ENCODE data around the gene HERC6.
"Not testable (repeated sequence)": the region's sequence is repeated elsewhere in the genome, so short reads cannot be mapped to it uniquely, and the experiment has no call there.

Gene HERC6

DNA sequence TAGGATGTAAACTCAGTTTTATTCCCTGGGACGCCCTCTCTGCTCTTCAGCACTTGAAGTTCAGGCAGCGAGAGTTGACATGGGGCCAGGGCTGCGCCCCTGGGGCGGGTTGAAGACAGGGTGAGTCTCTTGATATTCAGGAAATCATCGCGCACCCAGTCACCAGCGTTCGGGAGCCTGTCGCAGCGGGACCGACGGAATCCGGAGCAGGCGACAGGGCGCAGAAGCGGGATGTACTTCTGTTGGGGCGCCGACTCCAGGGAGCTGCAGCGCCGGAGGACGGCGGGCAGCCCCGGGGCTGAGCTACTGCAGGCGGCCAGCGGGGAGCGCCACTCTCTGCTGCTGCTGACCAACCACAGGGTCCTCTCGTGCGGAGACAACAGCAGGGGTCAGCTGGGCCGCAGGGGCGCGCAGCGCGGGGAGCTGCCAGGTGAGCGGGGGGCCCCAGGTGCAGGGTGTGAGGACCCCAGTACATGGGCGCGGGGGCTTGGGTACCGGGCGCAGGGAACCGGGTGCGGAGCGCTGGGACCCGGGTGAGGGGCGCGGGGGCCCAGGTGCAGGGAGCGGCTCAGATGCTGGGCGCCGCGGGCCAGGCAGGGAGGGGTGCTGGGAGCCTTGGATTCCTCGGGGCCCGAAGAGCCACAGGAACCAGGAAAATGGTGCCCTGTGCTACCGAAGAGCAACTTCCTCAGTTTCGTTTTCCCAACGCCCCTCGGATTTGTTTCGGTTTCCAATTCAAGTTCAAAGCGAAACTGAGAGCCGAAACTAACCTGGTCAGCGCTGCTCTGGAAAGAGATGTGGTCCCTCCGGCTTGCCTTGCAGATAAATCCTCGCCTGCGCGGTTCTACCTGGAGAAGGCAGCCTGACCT is at the start of gene HERC6:
HERC6 (plus strand) TSS at position 162 of the 869 bp plus-strand sequence; CDS start at position 232, 70 bp downstream.
- DNase-seq = peak; percentile 82

DNA sequence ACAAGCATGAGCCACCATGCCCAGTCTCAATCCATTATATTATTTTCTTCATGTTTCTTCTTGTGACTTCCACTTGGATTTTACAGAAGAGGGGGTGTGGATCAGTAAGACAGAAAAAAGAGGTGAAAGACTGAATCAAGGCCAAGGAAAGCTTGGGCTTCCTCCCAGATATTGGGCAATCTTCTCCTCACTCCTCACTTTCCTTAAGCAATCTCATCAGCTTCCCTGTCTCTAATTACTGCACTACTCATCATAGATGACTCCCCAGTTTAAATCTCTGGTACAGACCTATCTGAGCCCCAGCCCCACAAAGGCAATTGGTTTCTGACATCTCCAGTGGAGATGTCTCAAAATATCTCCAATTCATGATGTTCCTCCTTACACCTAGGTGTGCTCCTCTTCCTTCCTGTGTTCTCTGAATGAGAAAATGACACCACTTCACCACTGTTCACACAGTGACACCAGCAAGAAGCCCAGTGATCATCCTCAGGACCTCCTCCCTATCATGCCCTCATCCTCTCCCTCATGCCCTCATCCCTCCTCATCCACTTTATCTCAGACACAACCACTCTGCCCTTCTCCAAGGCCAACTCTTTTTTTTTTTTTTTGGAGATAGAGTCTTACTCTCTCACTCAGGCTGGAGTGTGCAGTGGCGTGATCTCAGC is 44.8 kb upstream of the HERC6 start:
- peak; percentile 2 for DNase-seq

DNA sequence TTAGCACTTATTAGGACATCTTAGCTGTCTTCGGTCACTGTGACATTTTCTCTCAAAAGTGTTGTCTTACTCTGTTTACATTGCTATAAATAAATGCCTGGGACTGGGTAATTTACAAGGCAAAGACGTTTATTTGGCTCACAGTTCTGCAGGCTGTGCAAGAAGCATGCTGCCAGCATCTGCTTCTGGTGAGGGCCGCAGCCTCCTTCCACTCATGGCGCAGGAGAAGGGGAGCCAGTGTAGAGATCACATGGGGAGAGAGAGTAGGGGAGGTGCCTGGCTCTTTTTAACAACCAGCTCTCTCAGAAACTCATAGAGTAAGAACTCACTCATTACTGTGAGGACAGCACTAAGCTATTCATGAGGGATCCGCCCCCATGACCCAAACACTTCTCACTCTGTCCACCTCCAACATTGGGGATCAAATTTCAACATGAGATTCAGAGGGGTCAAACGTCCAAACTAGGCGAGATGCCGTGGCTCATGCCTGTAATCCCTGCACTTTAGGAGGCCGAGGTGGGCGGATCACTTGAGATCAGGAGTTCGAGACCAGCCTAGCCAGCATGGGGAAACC is 43.5 kb upstream of the HERC6 start:
- no peak for DNase-seq

DNA sequence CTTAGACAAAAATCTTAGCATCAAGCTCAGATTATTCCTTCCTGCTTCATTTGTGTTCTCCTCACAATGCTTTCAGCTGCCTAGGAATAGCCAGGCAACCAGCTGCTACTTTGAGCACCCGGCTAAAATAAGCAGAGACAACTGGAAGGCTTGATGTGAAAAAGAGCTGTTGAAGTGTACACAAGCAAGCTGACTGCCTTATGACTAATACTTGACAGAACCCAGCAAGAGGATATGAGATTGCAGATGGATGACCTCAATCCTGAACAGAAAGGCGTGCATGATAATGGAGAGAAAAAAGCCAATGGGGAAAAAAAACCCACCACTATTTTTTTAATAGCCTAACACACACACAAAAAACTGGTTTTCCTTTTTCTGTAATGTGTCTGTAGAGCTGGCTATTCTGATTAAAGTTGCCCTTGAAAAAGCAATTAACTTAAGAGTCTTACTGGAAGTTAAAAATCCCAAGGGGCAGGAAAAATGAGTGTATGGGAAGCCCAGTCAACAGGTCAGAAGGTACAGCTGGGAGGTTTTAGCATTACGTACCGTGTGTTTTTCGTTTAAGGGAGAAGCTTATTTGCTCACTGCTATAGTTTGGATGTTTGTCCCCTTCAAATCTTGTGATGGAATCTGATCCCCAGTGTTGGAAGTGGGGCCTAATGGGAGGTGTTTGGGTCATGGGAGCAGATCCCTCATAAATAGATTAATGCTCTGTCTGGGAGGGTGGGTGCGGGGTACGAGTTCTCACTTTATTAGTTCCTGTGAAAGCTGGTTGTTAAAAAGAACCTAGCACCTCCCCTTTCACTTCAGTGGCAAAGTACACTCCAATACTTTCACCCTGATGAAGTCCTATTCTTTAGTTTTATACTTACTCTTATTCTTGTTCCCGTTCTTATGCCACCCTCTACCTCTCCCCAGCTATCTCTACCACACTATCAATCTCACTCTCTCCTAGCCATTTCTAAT is 37.1 kb upstream of the HERC6 start:
- peak; percentile 83 for DNase-seq

DNA sequence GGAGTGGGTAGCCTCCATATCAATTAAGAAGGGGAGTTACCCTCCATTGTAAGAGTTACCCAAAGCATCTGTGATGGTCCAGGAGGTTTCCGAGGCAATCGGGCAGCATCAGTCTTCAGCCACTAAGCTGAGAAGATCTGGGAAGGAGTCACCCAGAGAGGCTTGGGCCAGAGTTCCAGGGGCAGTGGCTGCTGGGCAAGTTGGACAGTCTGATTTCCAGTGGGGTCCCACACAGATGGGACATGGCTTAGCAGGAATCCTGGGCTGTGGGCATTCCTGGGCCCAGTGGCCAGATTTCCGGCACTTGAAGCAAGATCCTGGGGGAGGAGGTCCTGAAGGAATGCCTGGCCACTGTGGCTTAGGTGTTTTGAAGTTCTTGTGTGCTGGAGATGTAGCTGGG is 31.8 kb upstream of the HERC6 start:
- not testable (repeated sequence) for DNase-seq

DNA sequence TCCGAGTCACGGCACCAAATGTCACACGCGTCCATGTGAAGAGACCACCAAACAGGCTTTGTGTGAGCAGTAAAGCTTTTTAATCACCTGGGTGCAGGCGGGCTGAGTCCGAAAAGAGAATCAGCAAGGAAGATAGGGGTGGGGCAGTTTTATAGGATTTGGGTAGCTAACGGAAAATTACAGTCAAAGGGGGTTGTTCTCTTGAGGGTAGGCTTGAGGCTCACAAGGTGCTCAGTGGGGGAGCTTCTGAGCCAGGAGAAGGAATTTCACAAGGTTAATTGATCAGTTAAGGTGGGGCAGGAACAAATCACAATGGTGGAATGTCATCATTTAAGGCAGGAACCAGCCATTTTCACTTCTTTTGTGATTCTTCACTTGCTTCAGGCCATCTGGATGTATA is 29.9 kb upstream of the HERC6 start:
- DNase-seq = not testable (repeated sequence)

DNA sequence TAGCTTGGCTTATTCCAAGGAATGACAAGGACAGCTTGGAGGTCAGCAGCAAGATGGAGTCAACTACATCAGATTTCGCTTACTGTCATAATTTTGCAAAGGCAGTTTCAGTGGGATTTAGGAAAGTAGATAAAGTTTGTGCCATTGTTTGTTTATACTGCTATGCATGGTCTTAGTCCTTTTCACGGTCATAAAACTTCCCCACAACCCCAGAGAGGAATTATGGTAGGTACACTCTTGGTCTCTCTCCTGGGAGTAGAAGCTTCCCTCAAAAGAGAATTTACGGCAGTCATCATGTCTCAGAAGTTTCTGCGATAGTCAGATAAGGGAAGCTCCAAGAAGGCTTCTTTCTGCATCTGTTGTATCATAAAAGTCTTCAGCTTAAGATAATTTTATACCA is 27.9 kb upstream of the HERC6 start:
- no peak for DNase-seq

DNA sequence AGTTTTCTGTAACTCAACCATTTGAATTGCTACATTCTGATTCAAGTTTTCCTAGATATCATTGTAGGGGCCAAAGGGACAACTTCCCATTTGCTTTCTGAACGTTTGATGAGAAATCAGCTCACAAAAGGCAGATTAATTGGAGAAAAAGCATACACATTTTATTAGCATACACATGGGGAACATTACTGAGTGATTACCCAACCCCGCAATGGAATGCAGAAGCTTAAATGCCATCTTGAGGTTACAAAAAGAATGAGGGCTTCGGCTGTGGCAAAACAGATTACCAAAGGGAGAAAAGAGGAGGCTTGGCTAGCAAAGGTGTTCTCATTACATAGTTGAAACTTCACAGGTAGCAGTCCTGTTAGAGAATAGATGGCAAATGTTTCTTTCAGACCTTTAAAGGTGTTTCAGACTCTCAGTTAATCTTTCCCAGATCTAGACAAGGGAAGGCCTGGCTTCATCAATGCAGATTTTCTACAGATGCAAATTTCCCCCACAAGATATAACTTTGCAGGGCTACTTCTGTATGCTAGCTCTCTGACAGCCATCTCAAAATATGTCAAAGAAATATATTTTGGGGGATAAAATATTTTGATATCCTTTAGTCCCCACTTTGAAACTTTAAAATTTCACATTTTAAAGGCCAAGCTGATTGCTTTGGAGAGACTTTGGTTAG is 26.5 kb upstream of the HERC6 start:
- peak; percentile 51 for DNase-seq

DNA sequence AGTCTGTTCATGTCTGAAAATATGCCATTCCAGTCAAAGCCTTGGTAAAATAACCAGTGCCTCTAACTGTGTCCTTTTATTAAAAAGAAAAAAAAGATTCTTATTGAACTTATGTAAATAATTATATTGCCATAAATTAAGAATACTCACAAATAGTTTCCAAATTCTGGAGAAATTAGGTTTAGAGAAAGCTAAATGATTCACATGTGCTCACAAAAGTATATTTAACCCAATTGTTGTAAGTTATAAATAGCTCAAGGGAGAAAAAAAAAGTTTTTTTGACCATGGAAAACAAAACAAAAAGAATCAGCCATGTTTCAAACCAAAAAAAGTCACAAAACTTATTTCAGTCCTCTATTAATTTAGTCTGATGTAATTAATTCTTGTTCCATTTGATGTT is 25.3 kb upstream of the HERC6 start:
- no peak for DNase-seq

DNA sequence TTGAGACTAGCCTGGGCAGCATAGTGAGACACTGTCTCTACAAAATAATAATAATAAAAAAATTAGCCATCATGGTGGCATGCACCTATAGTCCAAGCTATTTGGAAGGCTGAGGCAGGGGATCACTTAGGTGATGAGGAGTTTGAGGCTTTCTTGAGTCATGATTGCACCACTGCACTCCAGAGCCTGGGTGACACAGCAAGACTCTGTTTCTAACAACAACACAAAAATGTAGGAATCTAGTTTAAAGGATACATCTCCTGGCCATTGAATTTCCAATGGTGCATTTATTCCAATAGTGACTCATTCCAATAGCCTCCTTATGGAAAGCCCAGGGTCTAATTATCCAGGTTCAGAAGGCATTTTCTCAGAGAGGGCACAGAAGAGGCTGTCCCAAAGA is 21.9 kb upstream of the HERC6 start:
- no peak for DNase-seq

DNA sequence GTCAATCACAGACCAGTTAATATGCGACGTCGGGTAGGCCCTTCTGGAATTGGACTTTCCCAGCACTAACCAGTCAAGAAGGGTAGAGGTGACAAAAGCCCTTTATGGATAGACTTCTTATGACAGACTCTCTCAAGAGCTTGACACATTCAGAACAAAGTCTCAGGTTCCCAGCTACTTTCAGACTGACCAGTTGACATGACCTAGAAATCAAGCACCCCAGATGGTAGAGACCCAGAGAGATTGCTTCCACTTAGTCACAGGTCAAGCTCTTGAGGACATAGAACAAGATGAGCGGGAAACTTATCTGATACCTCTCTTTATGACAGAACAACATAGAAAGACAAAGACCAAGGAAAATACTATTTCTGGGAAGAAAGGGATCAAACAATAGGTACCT is 21.4 kb upstream of the HERC6 start:
- no peak for DNase-seq

DNA sequence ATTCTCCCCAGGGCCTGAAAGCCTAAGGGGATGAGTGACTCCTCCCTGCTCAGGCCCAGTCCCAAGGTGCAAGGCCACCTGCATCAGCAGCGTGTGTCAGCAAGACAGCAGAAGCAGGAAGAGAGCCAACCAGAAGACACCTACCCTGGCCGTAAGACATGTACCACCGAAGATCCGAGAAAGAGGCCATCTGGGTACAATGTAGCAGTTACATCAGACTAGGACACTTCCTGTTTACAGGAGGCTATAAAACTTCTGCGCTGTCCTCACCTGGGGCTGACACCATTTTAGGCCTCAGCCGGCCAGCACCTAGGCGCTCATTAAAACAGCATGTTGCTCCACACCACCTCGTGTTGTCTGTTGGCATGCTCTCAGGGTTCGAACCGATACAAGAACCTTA is 19.1 kb upstream of the HERC6 start:
- no peak for DNase-seq

DNA sequence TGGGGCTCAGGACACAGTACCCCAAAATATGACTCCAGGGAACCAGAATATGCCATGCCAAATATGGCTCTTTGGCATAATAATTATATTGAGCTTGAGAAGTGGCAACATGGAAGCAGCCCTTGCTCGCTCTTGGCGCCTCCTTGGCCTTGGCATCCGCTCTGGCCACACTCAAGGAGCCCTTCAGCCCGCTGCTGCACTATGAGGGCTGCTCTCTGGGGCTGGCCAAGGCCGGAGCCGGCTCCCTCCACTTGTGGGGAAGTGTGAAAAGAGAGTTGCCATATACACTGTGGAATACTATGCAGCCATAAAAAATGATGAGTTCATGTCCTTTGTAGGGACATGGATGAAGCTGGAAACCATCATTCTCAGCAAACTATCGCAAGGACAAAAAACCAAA is 18.4 kb upstream of the HERC6 start:
- no peak for DNase-seq

DNA sequence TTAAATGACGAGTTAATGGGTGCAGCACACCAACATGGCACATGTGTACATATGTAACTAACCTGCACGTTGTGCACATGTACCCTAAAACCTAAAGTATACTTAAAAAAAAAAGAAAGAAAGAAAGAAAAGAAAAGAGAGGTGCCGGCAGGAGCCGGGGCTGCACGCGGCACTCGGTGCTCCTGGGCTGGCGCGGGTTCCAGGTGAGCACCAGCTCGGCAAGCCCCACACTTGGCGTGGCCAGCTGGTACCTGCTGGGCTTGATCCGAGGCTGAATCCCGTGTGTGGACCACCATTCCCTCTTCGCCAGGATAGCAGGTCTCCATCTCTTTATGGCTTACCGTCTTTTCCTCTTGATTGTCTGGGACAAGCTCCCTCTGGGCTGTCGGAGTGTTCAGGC is 17.9 kb upstream of the HERC6 start:
- DNase-seq = no peak

DNA sequence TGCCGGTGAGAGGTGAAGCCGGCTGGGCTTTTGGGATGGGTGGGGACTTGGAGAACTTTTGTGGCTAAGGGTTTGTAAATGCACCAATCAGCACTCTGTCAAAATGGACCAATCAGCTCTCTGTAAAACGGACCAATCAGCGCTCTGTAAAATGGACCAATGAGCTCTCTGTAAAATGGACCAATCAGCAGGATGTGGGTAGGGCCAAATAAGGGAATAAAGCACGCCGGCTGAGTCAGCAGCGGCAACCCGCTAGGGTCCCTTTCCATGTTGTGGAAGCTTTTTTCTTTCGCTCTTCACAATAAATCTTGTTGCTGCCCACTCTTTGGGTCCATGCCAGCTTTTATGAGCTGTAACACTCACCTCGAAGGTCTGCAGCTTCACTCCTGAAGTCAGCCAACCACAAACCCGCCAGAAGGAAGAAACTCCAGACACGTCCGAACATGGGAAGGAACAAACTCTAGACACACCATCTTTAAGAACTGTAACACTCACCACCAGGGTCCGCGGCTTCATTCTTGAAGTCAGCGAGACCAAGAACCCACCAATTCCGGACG is 17.4 kb upstream of the HERC6 start:
- not testable (repeated sequence) for DNase-seq

DNA sequence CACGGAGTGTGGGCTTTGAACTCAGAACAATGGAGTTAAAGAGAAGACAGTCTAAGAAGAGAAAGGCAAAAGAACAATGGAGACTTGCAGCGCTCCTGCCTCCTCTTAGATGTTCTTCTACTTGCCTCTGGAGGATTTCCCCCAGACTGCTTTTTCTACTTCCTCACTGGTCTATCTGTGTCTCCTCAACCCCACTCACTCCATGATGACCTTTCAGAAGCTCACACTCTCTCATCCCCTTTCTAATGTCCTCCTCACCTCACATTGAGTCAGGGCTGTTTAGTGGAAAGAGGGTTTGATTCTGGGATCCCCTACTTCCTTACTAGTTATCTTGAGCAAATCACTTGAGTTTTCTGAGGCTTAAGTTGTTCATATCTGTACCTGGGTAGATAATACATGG is 12.2 kb upstream of the HERC6 start:
- DNase-seq = no peak

DNA sequence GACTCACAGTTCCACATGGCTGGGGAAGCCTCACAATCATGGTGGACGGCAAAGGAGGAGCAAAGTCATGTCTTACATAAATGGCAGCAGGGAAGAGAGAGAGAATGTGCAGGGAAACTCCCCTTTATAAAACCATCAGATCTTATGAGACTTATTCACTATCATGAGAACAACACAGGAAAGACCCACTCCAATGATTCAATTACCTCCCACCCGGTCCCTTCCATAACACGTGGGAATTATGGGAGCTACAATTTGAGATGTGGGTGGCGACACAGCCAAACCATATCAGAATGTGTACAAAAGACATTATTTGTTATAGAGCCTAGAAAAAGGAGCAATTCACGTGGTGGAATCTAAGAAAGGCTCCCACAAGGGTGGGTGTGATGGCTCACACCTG is 10.8 kb upstream of the HERC6 start:
- DNase-seq = no peak

DNA sequence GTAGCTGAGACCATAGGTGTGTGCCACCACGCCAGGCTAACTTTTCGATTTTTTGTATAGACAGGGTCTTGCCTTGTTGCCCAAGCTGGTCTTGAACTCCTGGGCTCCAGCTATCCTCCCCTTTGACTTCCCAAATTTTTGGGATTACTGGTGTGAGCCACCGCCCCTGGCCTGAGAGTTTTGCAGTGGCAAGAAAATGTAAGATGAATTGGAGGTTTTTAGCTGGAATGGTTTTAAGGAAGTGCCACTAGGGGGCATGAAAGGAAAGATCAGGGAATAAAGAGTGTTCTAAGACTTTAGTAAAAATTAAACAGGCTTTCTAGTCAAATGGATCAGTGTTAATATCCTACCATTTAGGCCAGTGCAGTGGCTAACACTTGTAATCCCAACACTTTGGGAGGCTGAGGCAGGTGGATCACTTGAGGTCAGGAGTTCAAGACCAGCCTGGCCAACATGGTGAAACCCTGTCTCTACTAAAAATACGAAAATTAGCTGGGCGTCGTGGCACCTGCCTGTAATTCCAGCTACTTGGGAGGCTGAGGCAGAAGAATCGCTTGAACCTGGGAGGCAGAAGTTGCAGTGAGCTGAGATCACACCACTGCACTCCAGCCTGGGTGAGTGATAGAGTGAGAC is 9.4 kb upstream of the HERC6 start:
- DNase-seq = peak; percentile 26

DNA sequence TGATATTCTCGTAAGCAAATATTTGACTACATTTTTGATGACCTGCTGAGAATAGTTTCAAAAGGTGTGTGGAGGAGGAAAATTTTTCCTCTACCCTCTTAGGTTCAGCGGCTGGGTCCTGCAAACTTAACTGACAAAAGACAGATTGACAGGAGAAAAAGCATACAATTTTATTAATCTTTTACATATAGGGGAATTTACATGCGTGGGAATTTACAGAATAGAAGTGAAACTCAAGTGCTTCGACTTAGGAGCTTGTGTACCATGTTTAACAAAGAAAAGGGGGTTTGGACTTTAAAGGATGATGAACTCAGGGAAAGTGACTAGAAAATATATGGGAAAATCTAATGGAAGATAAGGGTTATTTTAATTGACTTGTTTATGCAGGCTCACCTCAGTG is 2.5 kb downstream of the HERC6 start:
- DNase-seq = no peak

DNA sequence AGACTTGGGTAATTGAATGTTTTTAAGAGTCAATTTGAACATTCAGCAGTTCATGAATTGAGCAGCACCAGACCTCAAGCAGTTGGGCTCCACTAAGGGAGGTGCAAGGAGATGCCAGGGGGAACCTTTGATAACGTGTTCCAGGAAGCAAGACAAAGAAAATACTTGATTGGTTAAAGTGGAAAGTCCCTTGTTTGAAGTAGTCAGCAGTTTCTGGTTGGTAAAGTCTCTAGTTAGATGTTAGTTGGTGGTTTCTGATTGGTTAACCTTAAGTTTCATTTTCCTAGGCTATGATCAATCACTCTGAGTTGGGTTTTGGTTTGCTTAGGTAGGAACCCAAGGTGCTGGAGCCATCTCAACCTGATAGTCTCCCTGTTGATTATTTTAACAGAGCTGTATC is 4.0 kb downstream of the HERC6 start:
- no peak for DNase-seq

DNA sequence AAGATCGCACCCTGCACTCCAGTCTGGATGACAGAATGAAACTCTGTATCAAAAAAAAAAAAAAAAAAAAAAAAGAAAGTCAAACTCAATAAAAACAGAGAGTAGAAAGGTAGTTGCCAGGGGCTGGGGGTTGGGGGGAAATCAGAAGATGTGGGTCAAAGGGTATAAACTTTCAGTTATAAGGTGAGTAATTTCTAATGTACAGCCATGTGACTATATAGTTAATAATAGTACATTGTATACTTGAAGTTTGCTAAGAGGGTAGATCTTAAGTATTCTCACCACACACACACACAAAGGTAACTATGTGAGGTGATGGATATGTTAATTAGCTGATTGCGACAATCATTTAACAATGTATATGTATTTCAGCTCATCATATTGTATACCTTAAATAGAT is 11.5 kb downstream of the HERC6 start:
- DNase-seq = no peak
